H1 (cell line): ENCODE measurements around the gene RHOH. TPM values are rescaled to one million over a fixed set of nuclear protein-coding genes. Genes with fewer than 3 reads are reported as not detected.

ENCODE experiments used
- CTCF ChIA-PET: fragments of 300-600 bp; sonication (Branson Sonifier 250); formaldehyde crosslinking; loops from one replicate; lab custom pipeline; 2021; ENCODE audit not compliant: partially characterized antibody; lab: Charles Lee
- POLR2A ChIA-PET: fragments of 300-600 bp; sonication (Branson Sonifier 250); formaldehyde crosslinking; loops from one replicate; lab custom pipeline; 2021; ENCODE audit warnings: inconsistent platforms; ENCODE audit not compliant: partially characterized antibody; lab: Charles Lee
- DNase-seq, 2 experiments: peaks; one replicate each; pipeline versions ENCODE4 v3.0.0 to v3.0.0-alpha.2; 2010 to 2022; ENCODE audit warnings: low spot score in 2 of 2, low read depth in 1 of 2, mixed read lengths in 1 of 2
- FAIRE-seq: peaks from 2 replicates; lab custom pipeline; 2011; peaks lifted over from hg19 to GRCh38; lab: Jason Lieb, UNC
- H2AFZ ChIP-seq: 2 replicates; pipeline ENCODE4 v1.8.1; 2012; ENCODE audit warnings: low read length, inconsistent platforms
- H2AK5ac ChIP-seq: 2 replicates; pipeline ENCODE4 v1.6.1; 2013; ENCODE audit warnings: low read depth, low read length
- H2BK120ac ChIP-seq: replicated peaks from 2 replicates; pipeline ENCODE3; 2013; ENCODE audit warnings: low read depth, low read length, inconsistent platforms
- H2BK12ac ChIP-seq: 2 replicates; pipeline ENCODE4 v1.6.1; 2013; ENCODE audit warnings: low read depth, low read length
- H2BK15ac ChIP-seq: 2 replicates; pipeline ENCODE4 v1.6.1; 2013; ENCODE audit warnings: low read length
- H2BK20ac ChIP-seq: 2 replicates; pipeline ENCODE4 v1.6.1; 2013; ENCODE audit warnings: low read length
- H2BK5ac ChIP-seq: 2 replicates; pipeline ENCODE4 v1.6.1; 2013; ENCODE audit warnings: low read depth, low read length
- H3K14ac ChIP-seq: 2 replicates; pipeline ENCODE4 v1.6.1; 2013; ENCODE audit warnings: inconsistent platforms; ENCODE audit not compliant: insufficient read length
- H3K18ac ChIP-seq: 2 replicates; pipeline ENCODE4 v1.6.1; 2013; ENCODE audit warnings: low read length; ENCODE audit errors: extremely low read depth
- H3K23ac ChIP-seq: 2 replicates; pipeline ENCODE4 v1.6.1; 2013; ENCODE audit warnings: inconsistent platforms; ENCODE audit not compliant: insufficient read length
- H3K23me2 ChIP-seq: 2 replicates; pipeline ENCODE4 v1.6.1; 2013; ENCODE audit warnings: low read depth, low read length
- H3K27ac ChIP-seq: 2 replicates; pipeline ENCODE4 v1.6.1; 2011; ENCODE audit warnings: low read depth, low read length, inconsistent platforms
- H3K27me3 ChIP-seq, 4 experiments: replicated peaks in 1 of 4; 1 replicate in 1 of 4; 2 replicates in 3 of 4; pipeline versions ENCODE4 v1.6.1 to v1.8.1; 2011 to 2013; ENCODE audit warnings: low read length in 3 of 4, mild to moderate bottlenecking in 3 of 4, inconsistent platforms in 2 of 4, mixed read lengths in 2 of 4, moderate library complexity in 1 of 4; ENCODE audit not compliant: control insufficient read depth in 3 of 4, insufficient read depth in 3 of 4; ENCODE audit errors: extremely low read depth in 1 of 4
- H3K36me3 ChIP-seq, 4 experiments: 2 replicates each; pipeline versions ENCODE4 v1.6.1 to v1.8.1; 2011 to 2013; ENCODE audit warnings: mild to moderate bottlenecking in 4 of 4, low read length in 3 of 4, moderate library complexity in 2 of 4, control low read depth in 1 of 4, inconsistent platforms in 1 of 4; ENCODE audit not compliant: insufficient read depth in 4 of 4, control insufficient read depth in 2 of 4
- H3K4ac ChIP-seq: replicated peaks from 2 replicates; pipeline ENCODE3; 2013; ENCODE audit warnings: low read length, low read depth, mixed read lengths, inconsistent platforms; ENCODE audit not compliant: insufficient read length
- H3K4me1 ChIP-seq, 4 experiments: replicated peaks in 1 of 4; 1 replicate in 1 of 4; 2 replicates in 3 of 4; pipeline versions ENCODE4 v1.6.1 to v1.8.1; 2011 to 2013; ENCODE audit warnings: low read length in 3 of 4, inconsistent platforms in 2 of 4, mixed read lengths in 1 of 4; ENCODE audit not compliant: insufficient read depth in 4 of 4, control insufficient read depth in 3 of 4
- H3K4me2 ChIP-seq, 2 experiments: 2 replicates each; pipeline versions ENCODE4 v1.6.1 to v1.8.1; 2011 to 2013; ENCODE audit warnings: low read depth in 2 of 2, low read length in 2 of 2, control low read depth in 1 of 2, inconsistent platforms in 1 of 2, mild to moderate bottlenecking in 1 of 2; ENCODE audit not compliant: insufficient read depth in 1 of 2
- H3K4me3 ChIP-seq, 4 experiments: fragments of 200-600, 300-600 bp in 1 of 4; sonication (generic), shearing (Covaris generic), sonication (Bioruptor Twin) in 1 of 4; 2 replicates each; pipeline versions ENCODE4 v1.5.1 to v1.8.1; 2011 to 2016; ENCODE audit warnings: low read length in 4 of 4, low read depth in 3 of 4, control low read depth in 2 of 4, inconsistent platforms in 2 of 4, mild to moderate bottlenecking in 2 of 4, mixed read lengths in 1 of 4, moderate library complexity in 1 of 4; ENCODE audit not compliant: insufficient read depth in 2 of 4; ENCODE audit errors: extremely low read depth in 1 of 4
- H3K56ac ChIP-seq: replicated peaks from 2 replicates; pipeline ENCODE3; 2013; ENCODE audit warnings: low read depth, mild to moderate bottlenecking, mixed read lengths, low read length, inconsistent platforms; ENCODE audit not compliant: insufficient read length
- H3K79me1 ChIP-seq: 2 replicates; pipeline ENCODE4 v1.6.1; 2013; ENCODE audit warnings: low read depth, low read length, control low read depth
- H3K79me2 ChIP-seq, 2 experiments: 2 replicates each; pipeline versions ENCODE4 v1.6.1 to v1.8.1; 2012 to 2013; ENCODE audit warnings: low read length in 2 of 2, mild to moderate bottlenecking in 2 of 2, inconsistent platforms in 1 of 2; ENCODE audit not compliant: insufficient read depth in 2 of 2, control insufficient read depth in 1 of 2
- H3K9ac ChIP-seq, 4 experiments: replicated peaks in 1 of 4; 1 replicate in 1 of 4; 2 replicates in 3 of 4; pipeline versions ENCODE4 v1.6.1 to v1.8.1; 2011 to 2013; ENCODE audit warnings: low read depth in 3 of 4, low read length in 3 of 4, control low read depth in 2 of 4, mild to moderate bottlenecking in 2 of 4, moderate library complexity in 2 of 4, inconsistent platforms in 1 of 4; ENCODE audit errors: extremely low read depth in 1 of 4
- H3K9me3 ChIP-seq, 2 experiments: 2 replicates each; pipeline versions ENCODE4 v1.6.1 to v1.8.1; 2012 to 2013; ENCODE audit warnings: mild to moderate bottlenecking in 2 of 2, moderate library complexity in 2 of 2, control low read depth in 1 of 2, inconsistent platforms in 1 of 2, low read depth in 1 of 2, low read length in 1 of 2, mixed read lengths in 1 of 2; ENCODE audit not compliant: insufficient read depth in 2 of 2
- H4K20me1 ChIP-seq, 2 experiments: replicated peaks in 1 of 2; 2 replicates each; pipeline versions ENCODE3 to v1.8.1; 2011 to 2013; ENCODE audit warnings: inconsistent platforms in 2 of 2, low read length in 2 of 2, mild to moderate bottlenecking in 1 of 2; ENCODE audit not compliant: insufficient read depth in 2 of 2, control insufficient read depth in 1 of 2
- H4K5ac ChIP-seq: 2 replicates; pipeline ENCODE4 v1.6.1; 2013; ENCODE audit warnings: low read length, low read depth, mixed read lengths, inconsistent platforms; ENCODE audit not compliant: insufficient read length
- H4K8ac ChIP-seq: 2 replicates; pipeline ENCODE4 v1.8.0; 2013; ENCODE audit warnings: mild to moderate bottlenecking, moderate library complexity, low read length, inconsistent platforms; ENCODE audit not compliant: insufficient read depth; ENCODE audit errors: extremely low read depth
- H4K91ac ChIP-seq: replicated peaks from 2 replicates; pipeline ENCODE3; 2013; ENCODE audit warnings: low read length, mixed read lengths, inconsistent platforms; ENCODE audit not compliant: insufficient read length
- CBX8 ChIP-seq: fragments of 300-800, 300-1000 bp; sonication (generic); IDR thresholded peaks from 2 replicates; pipeline ENCODE4 v1.7.1; 2016; ENCODE audit warnings: low read depth, low read length, borderline replicate concordance
- FOSL1 ChIP-seq: IDR thresholded peaks from 2 replicates; pipeline ENCODE4 v1.6.1; 2011; ENCODE audit warnings: mild to moderate bottlenecking, low read depth, low read length, moderate library complexity; ENCODE audit not compliant: insufficient read depth
- GABPA ChIP-seq: IDR thresholded peaks from 2 replicates; pipeline ENCODE4 v1.6.1; 2011; ENCODE audit warnings: mild to moderate bottlenecking, low read length, moderate library complexity, borderline replicate concordance; ENCODE audit not compliant: insufficient read depth
- GTF2F1 ChIP-seq: IDR thresholded peaks from 2 replicates; pipeline ENCODE4 v1.6.1; 2012; ENCODE audit warnings: low read depth, low read length, improper control_type of control experiment, borderline replicate concordance
- JUND ChIP-seq: IDR thresholded peaks from 2 replicates; pipeline ENCODE4 v1.6.1; 2011; ENCODE audit warnings: mild to moderate bottlenecking, improper control_type of control experiment, low read length
- MAFK ChIP-seq: IDR thresholded peaks from 2 replicates; pipeline ENCODE4 v1.6.1; 2012; ENCODE audit warnings: low read depth, mild to moderate bottlenecking, improper control_type of control experiment, low read length
- POLR2A ChIP-seq, 2 experiments: IDR thresholded peaks; 1 replicate in 1 of 2; 2 replicates in 1 of 2; pipeline ENCODE4 v1.6.1; 2011; ENCODE audit warnings: low read depth in 2 of 2, low read length in 2 of 2, mild to moderate bottlenecking in 2 of 2; ENCODE audit errors: control extremely low read depth in 1 of 2
- RFX5 ChIP-seq: IDR thresholded peaks from 2 replicates; pipeline ENCODE4 v1.6.1; 2011; ENCODE audit warnings: low read depth, low read length, improper control_type of control experiment, borderline replicate concordance
- SAP30 ChIP-seq: fragments of 300-600 bp; sonication (generic); IDR thresholded peaks from 2 replicates; pipeline ENCODE4 v1.7.1; 2012; ENCODE audit warnings: low read length, moderate library complexity, mild to moderate bottlenecking, inconsistent platforms; ENCODE audit not compliant: insufficient read depth, insufficient replicate concordance
- SIN3A ChIP-seq, 2 experiments: IDR thresholded peaks in 1 of 2; conservative IDR thresholded peaks in 1 of 2; 2 replicates each; pipeline ENCODE4 v1.6.1; 2011 to 2012; ENCODE audit warnings: low read length in 2 of 2, improper control_type of control experiment in 1 of 2, low read depth in 1 of 2, mild to moderate bottlenecking in 1 of 2
- SUZ12 ChIP-seq: fragments of 200-600 bp; sonication (generic); IDR thresholded peaks from 2 replicates; pipeline ENCODE4 v1.6.1; 2012; ENCODE audit warnings: mild to moderate bottlenecking, inconsistent platforms, low read length, moderate library complexity, mixed read lengths
- TAF1 ChIP-seq: IDR thresholded peaks from 2 replicates; pipeline ENCODE4 v1.6.1; 2011; ENCODE audit warnings: mild to moderate bottlenecking, low read depth, low read length
- TBP ChIP-seq: IDR thresholded peaks from 2 replicates; pipeline ENCODE4 v1.6.1; 2011; ENCODE audit warnings: low read depth, low read length, improper control_type of control experiment
- YY1 ChIP-seq: IDR thresholded peaks from 2 replicates; pipeline ENCODE4 v1.6.1; 2011; ENCODE audit warnings: low read depth, mild to moderate bottlenecking, low read length
- ZNF274 ChIP-seq: IDR thresholded peaks from 2 replicates; pipeline ENCODE4 v1.7.0; 2012; ENCODE audit warnings: low read length, borderline replicate concordance; ENCODE audit errors: extremely low read depth
- WGBS, 2 experiments: shearing (Covaris generic) in 1 of 2; methylation state at CpG; one replicate each; pipeline versions ENCODE4 v1.1.6 to v1.1.7; 2013 to 2015; ENCODE audit warnings: low lambda C conversion rate in 2 of 2, mixed read lengths in 2 of 2, inconsistent platforms in 1 of 2, low coverage in 1 of 2, missing lambda C conversion rate in 1 of 2; ENCODE audit not compliant: insufficient replicate concordance in 2 of 2, insufficient coverage in 1 of 2, insufficient read length in 1 of 2; ENCODE audit errors: extremely low coverage in 1 of 2, missing lambda C conversion rate in 1 of 2; 5-methylcytosine and 5-hydroxymethylcytosine counted together
- polyA plus RNA-seq, 7 experiments: library from polyadenylated mRNA; depleted of rRNA in 3 of 7; stranded (reverse) in 5 of 7; unstranded in 2 of 7; fragments of >200 nt in 5 of 7; fragments of 200-250 nt in 2 of 7; gene quantifications; 1 replicate in 5 of 7; 2 replicates in 1 of 7; 4 replicates in 1 of 7; pipeline versions ENCODE4 v1.2.1 to v1.2.3, GENCODE V29; 2011 to 2013; ENCODE audit warnings: missing spikeins in 2 of 7, mixed read lengths in 2 of 7
- total RNA-seq: library from RNA; stranded (reverse); fragmentation: NEBNext Ultra II Directional; extraction: Animal tissue kit (Norgen Biotek cat#: 25700); gene quantifications from 2 replicates; pipeline ENCODE4 v1.2.1, GENCODE V29; 2021

The RHOH gene
- total and polyA plus RNA-seq, 2 of the 8 experiments (the other 6 are each of a cell fraction or from before 2014, with no cell fraction given): 5.9 to 6.9 TPM

GRCh38 chr4:40173470-40173875, 23.4 kb upstream of the RHOH start:
- no peak overlapping the region for H3K4me3 ChIP-seq
- no peak overlapping the region for H3K4me2 ChIP-seq
- ChIA-PET POLR2A (no interaction called here), CTCF (no interaction called here)
- H2AK5ac ChIP-seq: no peak overlapping the region
- H2BK120ac ChIP-seq: no peak overlapping the region
- H2BK5ac ChIP-seq: no peak overlapping the region
- no peak overlapping the region for H4K91ac ChIP-seq
- no peak overlapping the region for H3K18ac ChIP-seq
- H3K9me3 ChIP-seq: no peaks in the 10 kb centered on the region
- no peak overlapping the region for H3K14ac ChIP-seq
- no peaks in the 10 kb centered on the region for H3K23me2 ChIP-seq
- no peak overlapping the region for H4K5ac ChIP-seq
- H3K36me3 ChIP-seq: no peaks in the 10 kb centered on the region
- no peaks in the 10 kb centered on the region for H3K27me3 ChIP-seq
- H2BK12ac ChIP-seq: no peak overlapping the region
- peak in 1 of 2 experiments; percentile 23 for DNase-seq
- no peak overlapping the region for H2AFZ ChIP-seq
- no peak overlapping the region for H3K27ac ChIP-seq
- H3K79me2 ChIP-seq: no peaks in the 10 kb centered on the region
- no peak overlapping the region for H3K56ac ChIP-seq
- H3K79me1 ChIP-seq: no peaks in the 10 kb centered on the region
- WGBS, 2 experiments: 85% methylated on average over 4 of the region's 4 CpGs; no CpG with 5 or more reads in 1 of the 2 experiments
- no peak overlapping the region for H2BK15ac ChIP-seq
- FAIRE-seq: no peak
- no peak overlapping the region for H3K23ac ChIP-seq
- H3K4me1 ChIP-seq: peaks cover 0 to 6% (median 2%) of the 10 kb centered on the region in 4 experiments; a peak in 2 of 7 replicates
- H3K9ac ChIP-seq: no peak overlapping the region
- H2BK20ac ChIP-seq: no peak overlapping the region
- no peaks in the 10 kb centered on the region for H4K20me1 ChIP-seq
- H4K8ac ChIP-seq: no peak overlapping the region
- no peak overlapping the region for H3K4ac ChIP-seq
- TF ChIP-seq GABPA (no peak), RFX5 (no peak), SUZ12 (no peak), GTF2F1 (no peak), MAFK (no peak), TAF1 (no peak), SIN3A (conservative IDR thresholded peaks at IDR 0.05 in 1 of 2, IDR thresholded peaks at IDR 0.05 in 1 of 2; ENCODE audit: low read depth in 1 of 2, low read length in 2 of 2) (no peak), POLR2A (IDR thresholded peaks at IDR 0.05; ENCODE audit: control extremely low read depth in 1 of 2, low read depth in 2 of 2, low read length in 2 of 2) (no peak), CBX8 (no peak), FOSL1 (no peak), TBP (no peak), YY1 (no peak), SAP30 (no peak), JUND (no peak), ZNF274 (no peak)
